Left renal cortex interstitium (tissue), 4 donors: ENCODE measurements around the gene NPB. TPM values are rescaled to one million over a fixed set of nuclear protein-coding genes. Genes with fewer than 3 reads are reported as not detected.
"Not testable (repeated sequence)": the region's sequence is repeated elsewhere in the genome, so short reads cannot be mapped to it uniquely, and the experiment has no call there.

Source experiments
- DNase-seq, 4 donors: peaks; one replicate each; pipeline ENCODE4 v3.0.0-alpha.2; 2013; ENCODE audit warnings: low read depth in 4 of 4, low spot score in 2 of 4, missing footprints in 1 of 4
- polyA plus RNA-seq, 4 donors: library from polyadenylated mRNA; unstranded; fragments of 120-200 nt; gene quantifications; one replicate each; pipeline ENCODE4 v1.2.1, GENCODE V29; 2013; ENCODE audit not compliant: insufficient read length in 4 of 4

Gene NPB
- polyA plus RNA-seq, 4 donors: 0.39 to 1.5 (median 0.52) TPM

- DNase-seq: no peak
These were observed 8.8 kb downstream of the NPB start for GRCh38 chr17:81910840-81911276.

GRCh38 chr17:81911277-81911961 lies 9.4 kb downstream of the NPB start, which contains the start of gene PCYT2:
Gene PCYT2 (minus strand): TSS chr17:81911399. CDS start chr17:81911355, 44 bp downstream.
- DNase-seq: peak in 2 of 4 donors; percentile 73

GRCh38 chr17:81911969-81912368 lies 9.9 kb downstream of the NPB start:
- DNase-seq: no peak

GRCh38 chr17:81912441-81913309 lies 10.6 kb downstream of the NPB start:
- DNase-seq: no peak

GRCh38 chr17:81913394-81914102 lies 11.5 kb downstream of the NPB start:
- no peak for DNase-seq

- no peak for DNase-seq
These were observed 12.2 kb downstream of the NPB start for GRCh38 chr17:81914103-81914850.

- DNase-seq: no peak
These were observed 13.3 kb downstream of the NPB start for GRCh38 chr17:81915331-81915730.

- no peak for DNase-seq
These were observed 14.4 kb downstream of the NPB start for GRCh38 chr17:81916234-81917001.

GRCh38 chr17:81917565-81918332 lies 15.7 kb downstream of the NPB start, which contains the start of gene SIRT7:
Gene SIRT7 (minus strand): TSS chr17:81918176. CDS start chr17:81918131, 45 bp downstream.
- peak in 1 of 4 donors; percentile 61 for DNase-seq

GRCh38 chr17:81918333-81918669 lies 16.3 kb downstream of the NPB start:
- DNase-seq: not testable (repeated sequence)

- DNase-seq: no peak
These were observed 17.0 kb downstream of the NPB start for GRCh38 chr17:81918832-81919545.

GRCh38 chr17:81920612-81921536 lies 18.8 kb downstream of the NPB start:
- DNase-seq: no peak

GRCh38 chr17:81921537-81921862 lies 19.5 kb downstream of the NPB start:
- DNase-seq: no peak

- DNase-seq: no peak
These were observed 20.0 kb downstream of the NPB start for GRCh38 chr17:81921996-81922565.

GRCh38 chr17:81922566-81923301 lies 20.7 kb downstream of the NPB start:
- DNase-seq: no peak
